ENCODE results near the gene DAZL. TPM values are rescaled to one million over a fixed set of nuclear protein-coding genes. Genes with fewer than 3 reads are reported as not detected.

DAZL gene, protein sequence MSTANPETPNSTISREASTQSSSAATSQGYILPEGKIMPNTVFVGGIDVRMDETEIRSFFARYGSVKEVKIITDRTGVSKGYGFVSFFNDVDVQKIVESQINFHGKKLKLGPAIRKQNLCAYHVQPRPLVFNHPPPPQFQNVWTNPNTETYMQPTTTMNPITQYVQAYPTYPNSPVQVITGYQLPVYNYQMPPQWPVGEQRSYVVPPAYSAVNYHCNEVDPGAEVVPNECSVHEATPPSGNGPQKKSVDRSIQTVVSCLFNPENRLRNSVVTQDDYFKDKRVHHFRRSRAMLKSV
- total RNA-seq: not detected in 2 replicates

GRCh38 chr3:16604887-16605602, at the start of gene DAZL:
Gene DAZL (minus strand): TSS chr3:16605423. CDS start chr3:16605205, 218 bp downstream.

Other genes starting within 250 kb of the DAZL start
- 27.8 and 31.4 TPM in 2 replicates for gene RFTN1, start 91.7 kb downstream of the DAZL start, total RNA-seq